IPS-NIHi11 (cell line): ENCODE data around the gene TEX9.
"Not testable (repeated sequence)": the region's sequence is repeated elsewhere in the genome, so short reads cannot be mapped to it uniquely, and the experiment has no call there.

Experiments used
- DNase-seq: peaks from one replicate; pipeline ENCODE4 v3.0.0; 2012; ENCODE audit warnings: mixed read lengths, low spot score

TEX9 gene

DNA sequence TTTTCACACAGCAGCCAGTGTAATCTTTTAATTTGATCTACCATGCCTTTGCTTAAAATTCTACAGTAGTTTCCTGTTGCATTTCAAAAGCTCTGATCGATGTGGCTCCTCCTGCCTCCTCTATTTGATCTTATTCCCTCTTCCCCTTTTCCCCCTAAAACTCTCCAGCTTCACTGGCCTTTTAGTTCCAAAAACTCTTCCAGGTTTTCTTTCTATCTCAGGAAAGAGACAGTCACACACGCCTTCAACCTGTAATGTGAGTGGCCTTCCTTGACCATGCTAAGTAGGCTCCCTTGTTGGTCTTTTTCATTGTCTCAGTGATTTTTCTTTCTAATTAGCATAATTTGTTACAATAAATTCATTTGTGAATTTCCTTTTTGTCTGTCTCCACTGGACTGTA is 985 bp downstream of the TEX9 start:
- peak; percentile 10 for DNase-seq

DNA sequence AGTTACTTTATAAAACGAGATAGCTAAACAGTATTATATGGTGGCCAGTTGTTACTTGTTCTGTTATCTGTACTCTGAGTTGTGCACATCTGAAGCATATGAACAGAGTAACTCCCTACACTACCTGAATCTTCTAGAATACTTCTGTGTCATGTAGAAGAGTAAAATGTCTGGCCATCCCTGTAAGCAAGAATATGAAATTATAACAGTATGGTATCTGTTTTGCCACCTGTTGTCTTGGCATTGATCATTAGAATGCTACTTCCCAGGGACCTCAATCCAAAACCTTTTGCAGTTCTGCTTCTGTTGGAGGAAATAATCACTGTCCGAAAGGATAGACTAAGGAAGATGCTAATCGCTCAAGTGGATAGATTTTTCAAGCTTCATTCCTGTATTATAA is 1.9 kb downstream of the TEX9 start:
- DNase-seq: no peak

DNA sequence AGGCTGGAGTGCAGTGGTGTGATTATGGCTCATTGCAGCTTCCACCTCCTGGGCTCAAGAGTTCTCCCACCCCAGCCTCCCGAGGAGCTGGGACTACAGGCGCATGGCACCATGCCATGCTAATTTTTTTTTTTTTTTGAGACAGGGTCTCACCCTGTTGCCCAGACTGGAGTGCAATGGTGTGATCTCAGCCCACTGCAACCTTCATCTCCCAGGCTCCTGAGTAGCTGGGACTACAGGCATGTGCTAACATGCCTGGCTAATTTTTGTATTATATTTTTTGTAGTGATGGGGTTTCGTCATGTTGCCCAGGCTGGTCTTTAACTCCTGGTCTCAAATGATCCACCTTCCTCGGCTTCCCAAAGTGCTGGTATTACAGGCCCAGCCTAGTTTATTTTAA is 4.0 kb downstream of the TEX9 start:
- no peak for DNase-seq

DNA sequence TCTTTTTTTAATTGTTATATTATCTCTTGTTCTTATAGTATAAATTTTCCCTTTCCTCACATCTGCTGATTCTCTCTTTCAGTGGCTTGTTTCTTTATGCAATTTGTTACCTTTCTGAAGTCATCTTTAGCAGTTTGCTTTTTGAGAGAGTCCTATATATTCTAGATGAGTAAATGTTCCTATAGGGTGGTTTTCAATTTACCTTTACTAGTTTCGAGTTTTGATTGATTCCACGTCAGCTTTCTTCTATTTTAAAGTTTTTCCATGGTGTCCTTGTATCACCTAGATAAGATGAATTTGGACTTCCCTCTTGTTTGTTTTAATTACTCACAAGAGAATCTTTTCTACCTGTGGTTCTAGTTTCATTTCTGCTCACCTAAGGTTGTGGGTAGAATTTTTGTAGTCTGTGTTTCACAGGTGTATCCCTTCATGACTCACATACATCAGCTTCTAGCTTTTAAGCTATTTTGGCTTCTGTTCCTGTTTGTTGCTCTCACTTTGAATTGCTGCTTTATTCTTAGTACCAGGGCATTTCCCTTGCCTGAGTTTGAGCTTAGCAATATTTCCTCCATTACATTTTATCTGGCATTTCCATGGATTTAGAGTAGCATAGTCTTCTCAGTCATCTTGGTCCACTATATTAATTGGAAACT is 6.4 kb downstream of the TEX9 start:
- DNase-seq: no peak

DNA sequence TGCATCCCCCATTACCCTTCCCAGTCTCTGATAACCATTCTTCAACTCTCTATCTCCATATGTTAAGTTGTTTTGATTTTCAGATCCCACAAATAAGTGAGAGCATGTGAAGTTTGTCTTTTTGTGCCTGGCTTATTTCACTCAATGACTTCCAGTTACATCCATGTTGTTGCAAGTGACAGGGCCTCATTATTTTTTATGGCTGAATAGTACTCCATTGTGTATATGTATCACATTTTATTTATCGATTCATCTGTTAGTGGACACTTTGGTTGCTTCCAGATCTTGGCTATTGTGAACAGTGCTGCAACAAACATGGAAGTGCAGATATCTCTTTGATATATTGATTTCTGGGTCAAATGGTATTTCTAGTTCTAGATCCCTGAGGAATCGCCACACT is 9.5 kb downstream of the TEX9 start:
- not testable (repeated sequence) for DNase-seq

DNA sequence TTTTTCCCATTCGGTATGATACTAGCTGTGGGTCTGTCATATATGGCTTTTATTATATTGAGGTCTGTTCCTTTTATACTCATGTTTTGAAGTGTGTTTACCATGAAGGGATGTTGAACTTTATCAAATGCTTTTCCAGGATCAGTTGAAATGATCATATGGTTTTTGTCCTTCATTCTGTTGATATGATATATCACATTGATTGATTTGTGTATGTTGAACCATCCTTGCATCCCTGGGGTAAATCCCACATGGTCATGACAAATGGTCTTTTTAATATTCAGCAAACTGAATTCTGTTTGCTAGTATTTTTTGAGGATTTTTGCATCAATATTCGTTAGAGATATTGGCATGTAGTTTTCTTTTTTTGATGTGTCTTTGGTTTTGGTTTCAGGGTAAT is 12.6 kb downstream of the TEX9 start:
- DNase-seq: not testable (repeated sequence)

DNA sequence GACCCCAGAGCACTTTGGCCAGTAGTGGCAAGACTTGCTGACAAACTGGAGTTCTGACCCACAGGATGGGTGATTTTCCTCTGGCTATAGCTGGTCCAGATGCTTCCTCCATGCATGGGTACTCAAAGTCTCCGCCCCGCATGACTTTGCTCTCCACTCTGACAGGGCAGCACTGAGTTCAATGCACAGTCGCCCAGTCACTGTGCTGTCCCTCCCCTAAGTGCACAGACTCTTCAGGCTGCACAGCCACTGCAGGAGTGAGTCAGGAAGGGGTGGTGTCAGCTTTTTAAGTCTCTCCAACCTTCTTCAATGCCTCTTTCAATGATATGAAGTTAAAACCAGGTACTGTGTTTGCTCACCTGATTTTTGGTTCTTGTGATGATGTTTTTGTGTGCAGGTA is 17.8 kb downstream of the TEX9 start:
- DNase-seq: no peak

DNA sequence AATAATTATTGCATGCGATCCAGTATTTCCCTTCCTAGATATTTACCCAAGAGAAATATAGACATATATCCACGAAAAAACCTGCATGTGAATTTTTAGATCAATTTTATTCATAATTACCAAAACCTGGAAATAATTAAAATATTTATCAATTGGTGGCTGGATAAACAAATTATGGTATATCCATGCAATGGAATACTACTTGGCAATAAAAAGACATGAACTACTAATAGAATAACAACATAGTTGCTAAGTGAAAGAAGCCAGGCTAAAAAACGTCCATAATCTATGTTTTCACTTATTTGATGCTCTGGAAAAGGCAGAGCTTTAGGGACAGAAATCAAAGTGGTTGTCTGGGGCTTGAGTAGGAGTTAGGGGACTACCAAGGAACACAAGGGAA is 20.7 kb downstream of the TEX9 start:
- DNase-seq: no peak

DNA sequence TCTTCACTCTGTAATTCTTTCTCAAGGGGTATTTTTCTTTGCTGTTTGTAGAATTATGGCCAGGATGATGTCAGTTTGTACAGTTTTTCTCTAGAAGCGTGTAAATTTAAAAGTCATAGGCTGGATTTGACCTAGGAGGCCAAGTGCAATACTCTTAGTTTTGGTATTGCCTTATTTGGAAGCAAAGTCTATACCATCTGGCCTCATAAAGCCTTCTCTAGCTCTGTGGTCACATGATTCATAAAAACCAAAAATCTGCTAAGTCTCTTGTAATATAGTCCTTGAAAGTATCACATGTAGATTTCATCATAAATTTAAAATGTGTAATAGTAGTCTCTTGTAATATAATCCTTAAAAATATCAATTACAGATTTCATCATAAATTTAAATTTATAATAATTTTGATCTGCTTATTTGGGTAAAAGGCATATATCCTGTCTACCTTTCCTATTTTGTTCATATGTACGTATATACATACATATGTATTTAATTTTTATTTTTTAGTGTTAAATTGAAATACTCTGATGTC is 25.6 kb downstream of the TEX9 start:
- no peak for DNase-seq

DNA sequence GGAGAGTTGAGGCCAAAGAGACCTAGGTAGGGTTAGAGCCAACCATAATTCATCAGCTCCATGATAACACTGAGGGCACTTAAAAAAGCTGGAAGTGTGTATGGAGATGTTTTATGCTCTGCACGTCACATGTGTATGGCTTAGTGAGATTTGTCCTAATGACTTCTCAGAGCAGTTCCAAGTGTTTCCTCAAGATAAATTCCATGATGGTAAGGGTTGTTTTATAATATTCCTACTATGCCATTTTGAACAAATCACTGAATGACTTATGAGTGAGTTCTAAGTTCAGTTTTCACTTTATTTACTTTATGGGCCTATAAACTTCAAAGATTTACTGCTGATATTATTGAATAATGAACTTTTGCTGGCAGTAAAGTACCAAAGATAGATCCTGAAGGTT is 28.1 kb downstream of the TEX9 start:
- DNase-seq: no peak

DNA sequence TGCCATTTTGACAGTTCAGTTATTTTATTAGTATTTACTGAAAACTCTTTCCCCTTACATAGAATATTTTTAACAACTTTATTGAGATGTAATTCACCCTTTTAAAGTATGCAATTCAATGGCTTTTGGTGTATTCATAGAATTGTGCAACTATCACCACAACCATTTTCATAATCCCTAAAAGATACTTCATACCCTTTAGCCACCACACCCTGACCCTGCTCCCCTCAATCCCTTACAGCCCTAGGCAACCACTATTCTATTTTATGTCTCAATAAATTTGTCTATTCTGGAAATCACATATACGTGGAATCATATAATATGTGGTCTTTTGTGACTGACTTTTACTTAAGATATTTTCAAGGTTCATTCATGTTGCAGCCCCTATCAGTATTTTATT is 29.7 kb downstream of the TEX9 start:
- no peak for DNase-seq

DNA sequence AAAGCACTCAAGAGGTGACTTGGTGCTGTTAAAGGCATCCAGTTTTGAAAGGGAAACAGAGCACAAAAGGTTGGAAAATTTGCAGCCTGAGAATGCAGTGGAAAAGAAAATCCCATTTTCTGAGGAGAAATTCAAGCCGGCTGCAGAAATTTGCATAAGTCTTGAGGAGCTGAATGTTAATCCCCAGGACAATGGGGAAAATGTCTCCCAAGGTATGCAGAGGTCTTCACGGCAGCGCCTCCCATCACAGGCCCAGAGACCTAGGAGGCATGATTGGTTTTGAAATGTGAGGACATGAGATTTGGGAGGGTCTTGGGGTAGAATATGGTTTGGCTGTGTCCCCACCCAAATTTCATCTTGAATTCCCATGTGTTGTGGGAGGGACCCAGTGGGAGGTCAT is 32.1 kb downstream of the TEX9 start:
- not testable (repeated sequence) for DNase-seq

DNA sequence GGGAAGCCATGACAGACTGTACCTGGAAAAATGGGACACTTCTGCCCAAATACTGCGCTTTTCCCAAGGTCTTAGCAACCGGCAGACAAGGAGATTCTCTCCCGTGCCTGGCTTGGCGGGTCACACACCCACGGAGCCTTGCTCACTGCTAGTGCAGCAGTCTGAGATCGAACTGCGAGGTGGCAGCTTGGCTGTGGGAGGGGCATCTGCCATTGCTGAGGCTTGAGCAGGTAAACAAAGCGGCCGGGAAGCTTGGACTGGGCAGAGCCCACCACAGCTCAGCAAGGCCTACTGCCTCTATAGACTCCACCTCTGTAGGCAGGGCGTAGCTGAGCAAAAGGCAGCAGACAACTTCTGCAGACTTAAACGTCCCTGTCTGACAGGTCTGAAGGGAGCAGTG is 34.0 kb downstream of the TEX9 start:
- DNase-seq: not testable (repeated sequence)

DNA sequence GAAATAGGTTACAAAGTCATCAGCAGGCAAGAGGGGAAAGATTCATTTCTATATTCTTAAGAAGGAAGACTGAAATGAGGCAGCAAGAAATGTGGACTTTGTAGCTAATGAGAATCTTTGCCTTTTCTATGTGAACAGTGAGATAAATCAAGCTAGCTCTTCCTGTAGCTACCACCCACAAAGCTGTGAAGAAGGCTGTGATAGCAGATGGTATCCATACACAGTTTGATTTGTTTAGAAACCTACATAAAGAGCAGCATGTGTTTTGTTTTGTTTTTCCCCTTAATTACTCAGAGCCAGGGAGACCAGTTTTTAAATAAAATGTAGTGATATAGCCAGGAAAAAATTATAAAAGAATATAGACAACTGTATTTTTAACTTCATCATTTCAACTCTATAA is 45.5 kb downstream of the TEX9 start:
- no peak for DNase-seq

DNA sequence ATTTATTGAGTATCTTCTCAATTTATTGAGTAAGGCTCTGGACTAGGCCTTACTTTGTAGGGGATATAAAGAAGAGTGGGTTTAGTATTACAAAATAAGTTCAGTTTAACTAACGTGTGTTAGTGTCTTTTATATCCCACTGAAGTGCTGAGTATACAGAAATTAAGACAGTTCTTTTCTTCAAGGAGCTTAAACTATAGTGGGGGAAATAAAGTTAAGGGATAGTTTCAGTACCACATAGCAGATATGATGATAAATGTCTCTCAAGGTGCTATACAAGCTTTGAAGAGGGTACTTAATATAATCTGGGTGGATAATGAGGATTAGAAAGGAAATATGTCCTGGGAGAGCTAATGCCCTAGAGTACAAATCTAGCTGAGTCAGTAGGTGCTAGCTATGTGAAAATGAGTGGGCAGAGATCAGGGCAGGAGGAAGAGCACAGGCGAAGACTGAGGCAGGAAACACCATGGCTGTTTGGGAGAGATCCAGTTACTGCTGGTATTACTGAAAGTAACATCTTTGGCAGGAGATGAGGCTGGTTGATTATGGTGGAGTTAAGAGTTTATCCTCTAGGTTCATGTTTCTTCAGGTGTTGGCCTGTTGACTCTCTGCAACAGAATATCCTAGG is 46.0 kb downstream of the TEX9 start:
- no peak for DNase-seq

DNA sequence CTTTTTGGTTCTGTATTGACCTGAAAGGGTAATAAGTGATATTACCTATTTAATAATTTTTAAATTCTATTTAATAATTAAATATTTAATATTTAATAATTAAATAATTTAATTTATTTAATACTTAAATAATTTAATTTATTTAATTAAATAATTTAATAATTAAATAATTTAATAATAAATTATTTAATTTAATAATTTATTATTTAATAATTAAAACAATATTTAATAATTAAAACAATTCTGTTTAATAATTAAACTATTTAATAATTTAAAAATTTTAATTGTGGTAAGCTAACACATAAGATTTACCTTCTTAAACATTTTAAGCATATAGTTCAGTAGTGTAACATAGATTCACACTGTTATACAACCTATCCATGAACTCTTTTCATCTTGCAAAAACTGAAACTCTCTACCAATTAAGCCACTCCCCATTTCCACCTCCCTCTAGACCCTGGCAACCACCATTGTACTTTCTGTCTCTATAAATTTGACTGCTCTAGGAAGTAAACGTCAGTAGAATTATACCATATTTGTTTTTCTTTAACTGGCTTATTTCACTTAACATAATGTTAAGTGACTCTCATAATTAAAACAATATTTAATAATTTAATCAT is 48.0 kb downstream of the TEX9 start:
- not testable (repeated sequence) for DNase-seq

DNA sequence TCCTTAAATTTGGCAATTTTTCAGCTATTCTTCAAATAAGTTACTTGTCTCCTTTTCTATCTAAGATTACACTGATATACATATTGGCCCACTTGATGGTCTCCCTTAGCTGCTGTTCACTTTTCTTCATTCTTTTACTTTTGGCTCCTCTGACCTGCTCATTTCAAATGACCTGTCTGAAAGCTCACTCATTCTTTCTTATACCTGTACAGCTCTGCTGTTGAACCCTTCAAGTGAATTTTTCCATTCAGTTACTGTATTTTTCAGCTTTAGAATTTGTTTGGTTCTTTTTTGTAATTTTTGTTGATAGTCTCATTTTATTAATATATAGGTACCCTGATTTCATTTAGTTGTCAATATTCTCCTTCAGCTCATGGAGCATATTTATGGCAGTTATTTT is 60.0 kb downstream of the TEX9 start:
- no peak for DNase-seq

DNA sequence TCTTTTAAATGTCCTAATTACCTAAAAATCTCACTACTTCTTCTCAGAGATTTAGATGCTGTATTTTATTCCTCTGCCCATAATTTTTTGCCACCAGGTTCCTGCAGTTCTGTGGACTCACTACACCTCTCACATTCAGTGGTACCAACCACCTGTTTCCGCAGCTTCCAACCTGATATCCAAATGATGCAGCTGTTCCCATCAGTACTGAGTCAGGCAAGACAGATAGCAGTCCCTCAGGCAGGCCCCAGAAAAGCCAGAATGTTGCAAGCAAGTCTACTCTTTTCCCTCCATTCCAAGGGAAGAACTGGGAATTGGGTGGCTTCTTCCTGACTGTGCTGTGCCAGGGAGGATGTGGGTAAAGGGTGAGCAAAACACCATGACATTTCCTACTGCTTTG is 60.8 kb downstream of the TEX9 start:
- DNase-seq: no peak

DNA sequence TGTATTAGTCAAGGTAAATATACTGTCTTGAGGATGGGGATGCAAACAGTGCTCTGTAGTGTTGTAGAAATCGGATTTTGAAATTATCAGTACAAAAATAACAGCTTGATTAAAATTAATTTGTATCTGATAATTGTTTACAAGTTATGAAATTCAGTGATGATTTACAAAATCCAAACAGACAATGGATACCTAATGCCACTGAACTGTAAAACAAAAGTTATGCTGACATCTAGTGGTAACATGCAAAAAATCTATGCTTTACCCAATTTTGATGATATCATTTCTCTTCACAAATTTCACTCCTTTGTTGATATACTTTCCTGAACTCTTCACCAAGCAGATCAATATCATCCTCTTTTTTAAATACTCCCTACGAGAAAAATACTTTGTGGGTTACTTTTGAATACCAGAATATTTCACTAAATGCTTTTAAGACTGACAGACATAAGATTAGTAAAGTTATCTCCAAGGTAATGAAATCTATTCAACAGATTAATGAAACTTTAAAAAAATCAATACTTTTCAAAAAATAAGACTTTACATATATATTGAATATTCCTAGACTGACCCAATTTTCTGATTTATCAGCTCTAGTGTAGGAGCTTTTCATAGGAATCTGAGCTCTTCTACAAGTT is 63.7 kb downstream of the TEX9 start:
- peak; percentile 27 for DNase-seq

DNA sequence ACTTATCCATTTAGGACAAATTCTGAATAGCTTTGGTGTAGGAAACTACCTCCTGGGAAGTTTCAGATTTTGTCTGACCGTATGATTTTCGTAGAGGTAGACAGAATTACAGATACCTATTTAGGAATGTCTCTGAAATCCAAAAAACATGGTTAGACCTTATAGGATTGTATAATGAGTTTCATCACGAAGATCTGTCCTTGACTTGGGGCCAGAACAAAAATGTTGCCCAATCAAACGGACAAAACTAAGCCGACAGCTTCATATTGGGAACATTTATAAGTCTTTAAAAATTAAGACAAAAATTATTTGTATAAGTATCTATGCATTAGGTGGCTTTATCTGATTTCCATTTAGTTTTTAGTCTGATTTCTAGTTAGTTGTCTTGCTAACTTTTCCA is 67.1 kb downstream of the TEX9 start:
- DNase-seq: no peak

DNA sequence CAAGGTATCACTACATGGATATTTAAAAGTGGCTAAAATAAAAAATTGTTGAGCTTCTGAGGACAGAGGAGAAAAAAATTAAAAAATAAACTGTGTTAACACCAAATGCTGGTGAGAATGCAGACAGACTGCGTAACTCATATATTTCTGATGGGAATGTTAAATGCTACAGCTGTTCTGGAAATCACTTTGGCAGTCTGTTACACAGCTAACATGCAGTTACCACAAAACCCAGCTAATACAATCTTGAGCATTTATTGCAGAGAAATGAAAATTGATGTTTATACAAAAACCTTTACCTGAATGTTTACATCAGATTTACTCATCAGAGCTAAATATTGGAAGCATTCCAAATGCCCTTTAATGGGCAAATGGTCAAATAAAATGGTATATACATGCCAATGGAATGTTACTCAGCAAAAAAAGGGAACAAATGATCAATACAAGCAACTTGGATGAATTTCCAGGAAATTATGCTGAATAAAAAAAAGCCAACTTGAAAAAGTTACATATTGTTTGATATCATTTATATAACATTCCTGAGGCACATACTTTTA is 75.1 kb downstream of the TEX9 start:
- DNase-seq: no peak

DNA sequence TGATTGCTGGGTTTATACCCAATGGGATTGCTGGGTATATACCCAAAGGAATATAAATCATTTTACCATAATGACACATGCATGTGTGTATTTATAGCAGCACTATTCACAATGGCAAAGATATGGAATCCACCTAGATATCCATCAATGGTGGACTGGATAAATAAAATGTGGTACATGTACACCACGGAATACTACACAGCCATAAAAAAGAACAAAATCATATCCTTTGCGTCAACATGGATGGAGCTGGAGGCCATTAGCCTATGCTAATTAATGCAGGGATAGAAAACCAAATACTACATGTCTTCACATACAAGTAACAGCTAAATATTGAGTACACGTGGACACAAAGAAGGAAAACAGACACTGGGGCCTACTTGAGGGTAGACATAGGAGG is 77.1 kb downstream of the TEX9 start:
- DNase-seq: no peak

DNA sequence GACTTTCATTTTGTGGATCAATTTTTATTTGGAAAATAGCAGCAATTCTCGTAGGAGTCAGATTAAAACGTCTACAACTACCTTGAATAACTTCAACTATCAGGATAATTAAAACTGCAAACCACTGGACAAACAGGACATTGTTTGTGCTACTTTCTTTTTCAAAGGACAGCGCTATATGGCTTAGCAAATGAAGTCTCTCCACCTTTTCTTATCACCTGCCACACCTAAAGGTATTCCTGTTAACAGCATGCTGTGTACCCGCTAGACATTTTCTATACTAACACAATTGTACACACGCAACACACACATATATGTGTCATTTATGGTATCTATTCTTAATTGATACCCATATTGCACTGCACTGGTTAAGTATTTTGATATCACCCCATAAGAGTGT is 80.5 kb downstream of the TEX9 start:
- DNase-seq: no peak
